Adipose tissue (tissue), 3 donors: ENCODE measurements around the gene ZBTB17. TPM values are rescaled to one million over a fixed set of nuclear protein-coding genes. Genes with fewer than 3 reads are reported as not detected.

Experiments used
- H3K27ac ChIP-seq: one replicate; pipeline ENCODE4 v1.5.1; 2013; ENCODE audit warnings: low read depth, low read length
- whole genome bisulfite sequencing, 3 donors: extraction: QIAGEN DNeasy Blood & Tissue Kit; methylation state at CpG; one replicate each; pipeline ENCODE4 v1.1.7; 2013; 5-methylcytosine and 5-hydroxymethylcytosine counted together
- polyA plus RNA-seq, 3 donors: library from polyadenylated mRNA; stranded (reverse); fragments of 200-250 nt; gene quantifications; one replicate each; pipeline ENCODE4 v1.2.3, GENCODE V29; 2013
- donor health status: healthy with polysubstance abuse.
- donor health status: Bipolar disorder and iron deficiency.
- donor health status: healthy.

ZBTB17 gene
- polyA plus RNA-seq, 3 donors, result 23.9 to 36.2 (median 33.9) TPM

DNA sequence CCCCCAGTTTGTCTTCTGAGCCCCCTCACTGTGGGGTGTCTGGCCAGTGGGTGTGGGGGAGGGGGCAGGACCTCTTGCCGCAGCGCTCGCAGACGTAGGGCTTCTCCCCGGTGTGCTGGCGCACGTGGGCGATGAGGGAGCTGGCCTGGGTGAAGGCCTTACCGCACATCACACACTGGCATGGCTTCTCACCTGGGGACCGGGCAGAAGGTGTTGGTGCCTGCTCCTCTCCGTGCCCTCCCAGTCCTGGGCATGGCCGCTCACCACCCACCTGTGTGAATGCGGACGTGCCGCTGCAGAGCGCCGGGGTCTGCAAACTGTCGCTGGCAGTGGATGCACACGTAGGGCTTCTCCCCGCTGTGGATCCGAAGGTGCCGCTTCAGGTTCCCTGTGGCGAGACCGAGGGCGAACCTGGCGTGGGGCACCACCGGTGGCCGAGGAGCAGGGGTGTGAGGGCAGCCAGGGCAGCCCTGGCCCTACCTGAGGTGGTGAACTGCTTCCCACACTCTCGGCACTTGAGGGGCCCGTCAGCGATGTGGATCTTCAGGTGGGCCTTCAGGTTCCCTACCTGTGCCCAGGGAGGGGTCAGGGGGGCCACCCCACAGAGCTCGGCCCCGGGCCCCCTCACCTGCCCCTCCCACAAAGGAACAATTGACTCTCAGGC, 32.4 kb downstream of the ZBTB17 start:
- H3K27ac ChIP-seq, result no peak overlapping the region
- 96 to 98% (median 97%) methylated on average over 29 to 33 of the region's 33 CpGs for WGBS, 3 donors

DNA sequence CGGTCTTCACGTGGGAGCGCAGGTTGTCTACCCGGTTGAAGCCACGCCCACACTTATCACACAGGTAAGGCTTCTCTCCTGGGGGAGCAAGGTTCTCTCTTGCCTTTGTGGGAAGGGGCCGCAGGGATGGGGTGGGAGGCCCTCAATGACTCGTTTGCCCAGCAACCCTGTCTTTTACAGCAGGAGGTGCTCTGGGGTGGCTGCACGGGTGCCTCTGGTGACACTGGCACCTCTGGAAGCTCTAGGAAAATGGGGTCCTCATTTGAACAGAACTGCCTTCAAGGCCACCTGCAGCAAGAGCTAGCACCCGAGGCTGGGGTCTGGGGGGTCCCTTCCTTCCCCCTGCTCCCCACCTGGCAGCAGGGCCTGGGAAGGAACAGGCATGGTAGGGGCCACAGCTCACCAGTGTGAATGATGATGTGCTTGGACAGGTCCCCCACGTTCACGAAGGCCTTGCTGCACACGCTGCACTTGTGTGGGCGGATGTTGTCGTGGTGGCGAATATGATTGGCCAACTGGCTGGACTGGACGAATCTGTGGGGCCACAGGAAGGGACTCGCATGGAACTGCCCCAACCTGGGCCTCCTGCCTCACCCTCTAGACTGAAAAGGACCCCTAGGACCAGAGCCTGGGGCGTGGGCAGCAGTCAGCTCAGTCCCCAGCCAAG, 33.1 kb downstream of the ZBTB17 start:
- no peak overlapping the region for H3K27ac ChIP-seq
- WGBS, 3 donors, result 75 to 84% (median 78%) methylated on average over 18 of the region's 18 CpGs

- H3K27ac ChIP-seq, result no peak overlapping the region
- 64 to 89% (median 83%) methylated on average over 32 of the region's 32 CpGs for WGBS, 3 donors
These were observed 33.8 kb downstream of the ZBTB17 start for GRCh38 chr1:15941899-15942660.

DNA sequence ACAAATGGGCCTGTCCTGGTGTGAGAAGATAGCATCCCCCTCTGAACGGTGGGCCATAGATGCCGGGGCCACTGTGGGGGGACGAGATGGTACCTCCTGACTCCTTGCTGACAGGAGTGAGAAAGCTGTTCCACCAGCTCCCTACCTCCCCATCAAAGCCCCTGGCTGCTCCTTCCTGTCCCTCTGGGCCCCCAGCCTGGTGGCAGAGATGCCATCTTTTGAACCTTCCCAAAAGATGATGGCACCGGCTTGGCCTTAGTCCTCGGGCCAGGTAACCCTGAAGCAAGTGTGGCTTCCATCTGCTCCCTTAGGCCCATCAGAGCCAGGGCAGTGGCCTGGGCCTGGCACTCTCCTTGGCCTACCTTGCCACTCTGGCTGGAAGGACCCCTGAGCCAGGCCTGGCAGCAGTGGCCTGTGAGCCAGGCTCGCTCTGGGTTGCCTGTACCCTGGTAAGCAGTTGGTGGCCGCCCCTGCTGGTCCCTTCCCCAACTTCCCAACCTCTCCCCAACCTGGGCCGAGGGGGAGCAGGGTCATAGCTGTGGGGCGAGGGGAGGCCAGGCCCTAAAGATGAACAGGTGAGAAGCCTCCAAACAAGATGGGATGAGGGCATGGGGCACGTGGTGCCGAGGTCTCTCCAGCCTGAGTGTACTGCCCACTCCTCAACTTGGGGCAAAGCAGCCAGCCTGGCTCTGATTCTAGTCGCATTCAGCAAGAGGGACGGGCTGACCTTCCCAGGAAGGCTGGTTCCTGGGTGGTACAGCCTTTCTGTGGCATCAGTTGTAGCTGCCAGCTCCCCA, 34.7 kb downstream of the ZBTB17 start:
- 90 to 93% (median 91%) methylated on average over 13 of the region's 13 CpGs for WGBS, 3 donors
- H3K27ac ChIP-seq, result no peak overlapping the region

DNA sequence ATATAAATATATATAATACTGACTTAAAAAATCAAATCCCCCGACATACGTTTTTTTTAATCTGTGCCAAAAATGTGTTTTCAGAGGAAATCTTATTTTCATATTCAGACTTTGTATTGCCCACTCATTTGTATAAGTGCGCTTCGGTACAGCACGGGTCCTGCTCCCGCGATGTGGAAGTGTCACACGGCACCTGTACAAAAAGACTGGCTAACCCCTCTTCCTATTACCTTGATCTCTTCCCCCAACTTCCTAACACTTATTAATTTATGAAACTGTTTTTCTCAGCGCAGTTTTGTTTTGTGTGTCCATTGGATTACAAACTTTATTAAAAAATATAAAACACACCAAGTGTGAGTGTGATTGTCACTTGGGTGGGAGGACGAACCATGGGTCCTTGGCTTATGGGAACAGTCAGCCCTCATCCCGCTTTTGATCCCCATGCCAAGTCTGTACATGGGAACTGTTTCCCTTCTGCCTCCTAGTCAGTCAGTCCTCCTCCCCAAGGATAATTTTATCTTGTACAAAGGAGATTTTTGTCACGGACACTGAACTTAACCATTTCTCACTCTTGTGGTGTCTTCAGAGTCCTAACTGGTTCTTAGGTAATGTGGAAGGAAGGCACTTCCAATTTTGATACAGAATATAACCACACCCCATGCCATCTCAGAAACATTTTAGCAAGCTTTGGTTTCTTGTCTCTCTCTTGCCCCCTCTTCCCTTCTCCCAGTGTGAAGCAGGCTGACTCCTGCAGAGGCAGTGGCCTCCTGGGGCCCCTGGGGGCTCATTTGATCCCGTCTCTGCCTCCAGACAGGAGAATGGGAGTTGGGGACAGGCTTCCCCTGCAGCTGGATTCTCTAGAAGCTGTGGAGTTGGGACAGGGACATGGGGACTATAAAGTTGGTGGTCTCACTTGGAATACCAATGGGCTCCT, 35.5 kb downstream of the ZBTB17 start:
- 88 to 90% (median 90%) methylated on average over 13 of the region's 13 CpGs for WGBS, 3 donors
- no peak overlapping the region for H3K27ac ChIP-seq

- WGBS, 3 donors, result 45 to 63% (median 60%) methylated on average over 17 of the region's 17 CpGs
- H3K27ac ChIP-seq, result no peak overlapping the region
These were observed 36.5 kb downstream of the ZBTB17 start for GRCh38 chr1:15939181-15940109.

- H3K27ac ChIP-seq, result no peak overlapping the region
- WGBS, 3 donors, result 91 to 95% (median 93%) methylated on average over 8 of the region's 8 CpGs
These were observed 37.2 kb downstream of the ZBTB17 start for GRCh38 chr1:15938628-15939161.

DNA sequence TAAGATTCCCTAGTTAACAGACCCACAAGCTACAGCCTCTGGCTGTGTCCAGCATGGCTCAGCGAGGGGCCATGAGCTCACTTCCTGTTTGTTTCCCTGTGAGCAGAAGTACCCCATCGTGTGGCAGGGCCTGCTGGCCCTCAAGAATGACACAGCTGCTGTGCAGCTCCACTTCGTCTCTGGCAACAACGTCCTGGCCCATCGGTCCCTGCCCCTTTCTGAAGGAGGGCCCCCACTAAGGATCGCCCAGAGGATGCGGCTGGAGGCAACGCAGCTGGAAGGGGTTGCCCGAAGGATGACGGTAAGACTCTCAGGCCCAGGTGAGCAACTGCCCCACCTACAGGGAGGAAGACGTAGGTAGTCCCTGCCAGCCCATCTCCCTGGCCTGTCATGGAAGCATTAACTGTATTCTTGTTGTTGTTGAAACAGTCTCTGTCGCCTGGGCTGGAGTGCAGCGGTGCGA, 38.2 kb downstream of the ZBTB17 start:
- no peak overlapping the region for H3K27ac ChIP-seq

GRCh38 chr1:15937146-15937545, 38.8 kb downstream of the ZBTB17 start:
- WGBS, 3 donors, result 82 to 89% (median 89%) methylated on average over 7 of the region's 7 CpGs

More for the DNA sequence above, 38.2 kb downstream of the ZBTB17 start:
- 72 to 76% (median 73%) methylated on average over 14 of the region's 14 CpGs for WGBS, 3 donors

DNA sequence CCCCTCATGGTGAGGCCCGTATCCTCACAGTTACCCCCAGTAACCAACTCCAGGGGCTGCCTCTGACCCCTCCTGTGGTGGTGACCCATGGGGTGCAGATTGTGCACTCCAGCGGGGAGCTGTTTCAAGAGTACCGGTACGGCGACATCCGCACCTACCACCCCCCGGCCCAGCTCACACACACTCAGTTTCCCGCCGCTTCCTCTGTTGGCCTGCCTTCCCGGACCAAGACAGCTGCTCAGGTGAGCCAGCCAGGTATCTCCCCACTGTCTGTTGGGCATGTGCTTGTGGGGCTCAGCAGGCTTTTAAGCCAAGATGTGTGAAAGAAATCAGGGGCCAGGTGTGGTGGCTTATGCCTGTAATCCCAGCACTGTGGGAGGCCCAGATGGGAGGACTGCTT, 39.9 kb downstream of the ZBTB17 start:
- no peak overlapping the region for H3K27ac ChIP-seq
- WGBS, 3 donors, result 93 to 98% (median 98%) methylated on average over 10 of the region's 10 CpGs

More at GRCh38 chr1:15937146-15937545, 38.8 kb downstream of the ZBTB17 start:
- no peak overlapping the region for H3K27ac ChIP-seq

- no peak overlapping the region for H3K27ac ChIP-seq
- 91 to 93% (median 92%) methylated on average over 29 of the region's 29 CpGs for WGBS, 3 donors
These were observed 40.6 kb downstream of the ZBTB17 start for GRCh38 chr1:15935056-15935950.

- WGBS, 3 donors, result 90 to 95% (median 93%) methylated on average over 42 of the region's 42 CpGs
- no peak overlapping the region for H3K27ac ChIP-seq
These were observed 41.5 kb downstream of the ZBTB17 start for GRCh38 chr1:15934211-15935055.

DNA sequence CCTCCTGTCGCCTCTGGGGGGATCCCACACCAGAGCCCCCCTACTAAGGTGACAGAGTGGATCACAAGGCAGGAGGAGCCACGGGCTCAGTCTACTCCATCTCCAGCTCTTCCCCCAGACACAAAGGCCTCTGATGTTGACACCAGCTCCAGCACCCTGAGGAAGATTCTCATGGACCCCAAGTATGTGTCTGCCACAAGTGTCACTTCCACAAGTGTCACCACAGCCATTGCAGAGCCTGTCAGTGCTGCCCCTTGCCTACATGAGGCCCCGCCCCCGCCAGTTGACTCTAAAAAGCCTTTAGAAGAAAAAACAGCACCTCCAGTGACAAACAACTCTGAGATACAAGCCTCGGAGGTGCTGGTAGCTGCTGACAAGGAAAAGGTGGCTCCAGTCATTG, 42.2 kb downstream of the ZBTB17 start:
- whole genome bisulfite sequencing, 3 donors, result 85 to 92% (median 91%) methylated on average over 5 of the region's 5 CpGs
- no peak overlapping the region for H3K27ac ChIP-seq

GRCh38 chr1:15932612-15933011, 43.3 kb downstream of the ZBTB17 start:
- 92 to 95% (median 94%) methylated on average over 9 of the region's 9 CpGs for WGBS, 3 donors
- H3K27ac ChIP-seq, result no peak overlapping the region
